GM19351 (cell line): Measurements from ENCODE around the gene RAB22A.
A peak's percentile ranks its signal among the peaks of the same experiment; 100 is the strongest.
"Not testable (repeated sequence)": the region's sequence is repeated elsewhere in the genome, so short reads cannot be mapped to it uniquely, and the experiment has no call there.

Experiments
- ATAC-seq: cut with Tn5 transposase; IDR thresholded peaks from one replicate; pipeline ENCODE4 v1.9.1; 2021; ENCODE audit warnings: mild to moderate bottlenecking, moderate library complexity; ENCODE audit not compliant: unreplicated experiment

RAB22A gene

GRCh38 chr20:58407966-58408557, 98.5 kb downstream of the RAB22A start:
- ATAC-seq: peak; percentile 71

GRCh38 chr20:58408603-58409246, 99.2 kb downstream of the RAB22A start:
- ATAC-seq: peak; percentile 57

- ATAC-seq: not testable (repeated sequence)
Observed at GRCh38 chr20:58414216-58414615, 104.7 kb downstream of the RAB22A start.

- not testable (repeated sequence) for ATAC-seq
Observed at GRCh38 chr20:58414786-58415185, 105.3 kb downstream of the RAB22A start.

GRCh38 chr20:58416057-58416456, 106.5 kb downstream of the RAB22A start:
- no peak for ATAC-seq

GRCh38 chr20:58416835-58417234, 107.3 kb downstream of the RAB22A start:
- ATAC-seq: no peak
